Mesenchymal stem cell (in vitro differentiated cells and primary cell): Measurements from ENCODE around the gene ZNF837.
"Not testable (repeated sequence)": the region's sequence is repeated elsewhere in the genome, so short reads cannot be mapped to it uniquely, and the experiment has no call there.

Experiments used
- DNase-seq: peaks from one replicate; pipeline ENCODE4 v3.0.0-alpha.2; 2013
- H2AFZ ChIP-seq: one replicate; pipeline ENCODE4 v1.6.1; 2013; ENCODE audit warnings: low read depth, mild to moderate bottlenecking, control low read depth, inconsistent platforms, low read length, moderate library complexity
- H2AK5ac ChIP-seq: 2 replicates; pipeline ENCODE4 v1.6.1; 2013; ENCODE audit warnings: low read length, moderate library complexity, mild to moderate bottlenecking, inconsistent platforms; ENCODE audit not compliant: severe bottlenecking
- H2BK120ac ChIP-seq: one replicate; pipeline ENCODE4 v1.6.1; 2013; ENCODE audit warnings: low read depth, mild to moderate bottlenecking, inconsistent platforms, low read length, moderate library complexity
- H2BK12ac ChIP-seq, 2 experiments: one replicate each; pipeline ENCODE4 v1.6.1; 2013; ENCODE audit warnings: inconsistent platforms in 2 of 2, low read length in 2 of 2, mild to moderate bottlenecking in 2 of 2, moderate library complexity in 2 of 2, control low read depth in 1 of 2
- H2BK15ac ChIP-seq: one replicate; pipeline ENCODE4 v1.6.1; 2013; ENCODE audit warnings: mild to moderate bottlenecking, low read depth, inconsistent platforms; ENCODE audit not compliant: poor library complexity, severe bottlenecking
- H2BK5ac ChIP-seq: 2 replicates; pipeline ENCODE4 v1.6.1; 2013; ENCODE audit warnings: low read depth, mild to moderate bottlenecking, low read length, control low read depth, inconsistent platforms; ENCODE audit not compliant: poor library complexity, severe bottlenecking
- H3K14ac ChIP-seq, 2 experiments: one replicate each; pipeline ENCODE4 v1.6.1; 2013; ENCODE audit warnings: inconsistent platforms in 2 of 2, low read length in 2 of 2, control low read depth in 1 of 2, mild to moderate bottlenecking in 1 of 2, moderate library complexity in 1 of 2
- H3K18ac ChIP-seq, 2 experiments: one replicate each; pipeline ENCODE4 v1.6.1; 2013; ENCODE audit warnings: inconsistent platforms in 2 of 2, low read length in 2 of 2, control low read depth in 1 of 2, low read depth in 1 of 2, mild to moderate bottlenecking in 1 of 2
- H3K23ac ChIP-seq, 2 experiments: one replicate each; pipeline ENCODE4 v1.6.1; 2013; ENCODE audit warnings: inconsistent platforms in 2 of 2, low read length in 2 of 2, mild to moderate bottlenecking in 2 of 2, moderate library complexity in 2 of 2, control low read depth in 1 of 2
- H3K27ac ChIP-seq: 2 replicates; pipeline ENCODE4 v1.5.1; 2013; ENCODE audit warnings: mild to moderate bottlenecking, moderate library complexity, low read length, control low read depth, inconsistent platforms; ENCODE audit not compliant: poor library complexity, severe bottlenecking
- H3K27me3 ChIP-seq, 2 experiments: 2 replicates each; pipeline versions ENCODE4 v1.6.1 to v1.7.0; 2013; ENCODE audit warnings: low read length in 2 of 2, mild to moderate bottlenecking in 2 of 2, moderate library complexity in 2 of 2, control low read depth in 1 of 2, inconsistent platforms in 1 of 2; ENCODE audit not compliant: control insufficient read depth in 1 of 2, insufficient read depth in 1 of 2
- H3K36me3 ChIP-seq, 2 experiments: 2 replicates each; pipeline versions ENCODE4 v1.6.1 to v1.7.0; 2013; ENCODE audit warnings: low read length in 2 of 2, control low read depth in 1 of 2, inconsistent platforms in 1 of 2, low read depth in 1 of 2, mild to moderate bottlenecking in 1 of 2; ENCODE audit not compliant: insufficient read depth in 2 of 2, control insufficient read depth in 1 of 2
- H3K4ac ChIP-seq, 2 experiments: one replicate each; pipeline ENCODE4 v1.6.1; 2013; ENCODE audit warnings: inconsistent platforms in 2 of 2, low read length in 2 of 2, mild to moderate bottlenecking in 2 of 2, moderate library complexity in 2 of 2, control low read depth in 1 of 2, low read depth in 1 of 2
- H3K4me1 ChIP-seq: 2 replicates; pipeline ENCODE4 v1.6.1; 2013; ENCODE audit warnings: low read depth, low read length, control low read depth; ENCODE audit not compliant: control insufficient read depth, insufficient read depth
- H3K4me2 ChIP-seq: 2 replicates; pipeline ENCODE4 v1.6.1; 2013; ENCODE audit warnings: low read length, mild to moderate bottlenecking, inconsistent platforms; ENCODE audit not compliant: poor library complexity, severe bottlenecking
- H3K4me3 ChIP-seq, 2 experiments: 2 replicates each; pipeline versions ENCODE4 v1.5.1 to v1.7.0; 2013; ENCODE audit warnings: low read length in 2 of 2, mild to moderate bottlenecking in 2 of 2, control low read depth in 1 of 2, low read depth in 1 of 2; ENCODE audit not compliant: insufficient read depth in 1 of 2
- H3K79me1 ChIP-seq: replicated peaks from 2 replicates; pipeline ENCODE4 v1.6.1; 2013; ENCODE audit warnings: mild to moderate bottlenecking, control low read depth, low read length, inconsistent platforms; ENCODE audit not compliant: poor library complexity, severe bottlenecking
- H3K9ac ChIP-seq: 2 replicates; pipeline ENCODE4 v1.7.0; 2013; ENCODE audit warnings: mild to moderate bottlenecking, low read length, moderate library complexity
- H3K9me3 ChIP-seq: 2 replicates; pipeline ENCODE4 v1.7.0; 2013; ENCODE audit warnings: mild to moderate bottlenecking, low read length; ENCODE audit not compliant: control insufficient read depth
- H4K8ac ChIP-seq: one replicate; pipeline ENCODE4 v1.6.1; 2013; ENCODE audit warnings: inconsistent platforms, mild to moderate bottlenecking, low read length, moderate library complexity
- H4K91ac ChIP-seq: one replicate; pipeline ENCODE4 v1.6.1; 2013; ENCODE audit warnings: mild to moderate bottlenecking, low read length, inconsistent platforms
- WGBS: methylation state at CpG from one replicate; pipeline ENCODE4 v1.1.7; 2013; ENCODE audit warnings: mixed read lengths; 5-methylcytosine and 5-hydroxymethylcytosine counted together

ZNF837 gene

DNA sequence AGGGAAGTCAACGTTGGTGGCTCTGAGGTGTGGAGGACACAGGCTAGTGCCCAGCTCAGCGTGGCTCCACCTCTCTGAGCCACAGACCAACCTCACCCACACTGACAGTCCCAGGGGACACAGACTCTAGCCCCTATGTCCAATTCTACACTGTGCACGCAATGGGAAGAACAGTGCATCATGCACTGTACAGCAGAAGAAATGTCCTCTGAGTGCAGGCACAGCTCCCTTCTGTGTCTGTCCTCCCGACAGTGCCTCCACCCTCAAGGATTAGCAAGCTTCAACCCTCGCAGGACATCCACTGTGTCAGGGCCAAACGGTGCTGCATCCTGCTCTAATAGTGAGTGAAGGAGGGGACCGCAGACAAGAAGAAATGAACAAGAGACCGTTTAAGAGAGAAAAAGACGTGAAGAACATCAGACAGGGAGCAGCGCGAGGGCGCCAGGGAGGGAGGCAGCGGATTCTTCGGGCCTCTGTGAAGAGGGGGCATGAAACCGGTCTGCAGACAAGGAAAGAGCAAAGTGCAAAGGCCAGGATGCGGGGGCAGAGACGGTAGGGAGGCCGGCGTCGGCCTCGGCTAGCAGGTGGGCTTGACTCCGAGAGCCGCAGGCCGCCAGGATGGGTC is 681 bp downstream of the ZNF837 start:
- H3K27me3 ChIP-seq, result no peaks in the 10 kb centered on the region
- H2BK5ac ChIP-seq, result no peak overlapping the region
- H2BK120ac ChIP-seq, result no peak overlapping the region
- H3K4ac ChIP-seq, result peak overlapping the region; percentile 0 to 68
- peak overlapping the region; percentile 77 to 86 for H3K4me3 ChIP-seq
- H3K27ac ChIP-seq, result peak overlapping the region; percentile 64
- H2BK15ac ChIP-seq, result peak overlapping the region; percentile 38
- no peak overlapping the region for H2BK12ac ChIP-seq
- H2AFZ ChIP-seq, result peak overlapping the region; percentile 86
- peaks cover 33% of the 10 kb centered on the region for H3K4me1 ChIP-seq
- H3K14ac ChIP-seq, result no peak overlapping the region
- peak overlapping the region; percentile 95 for H3K9ac ChIP-seq
- peak overlapping the region; percentile 45 for H3K4me2 ChIP-seq
- peak overlapping the region; percentile 60 to 75 for H3K18ac ChIP-seq
- no peaks in the 10 kb centered on the region for H3K9me3 ChIP-seq
- H4K8ac ChIP-seq, result peak overlapping the region; percentile 82
- no peak for DNase-seq
- H3K36me3 ChIP-seq, result peaks cover 0 to 10% of the 10 kb centered on the region in 2 experiments
- H4K91ac ChIP-seq, result peak overlapping the region; percentile 0
- H3K79me1 ChIP-seq, result peaks cover 37% of the 10 kb centered on the region
- 13% methylated on average over 24 of the region's 24 CpGs for WGBS
- no peak overlapping the region for H2AK5ac ChIP-seq
- no peak overlapping the region for H3K23ac ChIP-seq

DNA sequence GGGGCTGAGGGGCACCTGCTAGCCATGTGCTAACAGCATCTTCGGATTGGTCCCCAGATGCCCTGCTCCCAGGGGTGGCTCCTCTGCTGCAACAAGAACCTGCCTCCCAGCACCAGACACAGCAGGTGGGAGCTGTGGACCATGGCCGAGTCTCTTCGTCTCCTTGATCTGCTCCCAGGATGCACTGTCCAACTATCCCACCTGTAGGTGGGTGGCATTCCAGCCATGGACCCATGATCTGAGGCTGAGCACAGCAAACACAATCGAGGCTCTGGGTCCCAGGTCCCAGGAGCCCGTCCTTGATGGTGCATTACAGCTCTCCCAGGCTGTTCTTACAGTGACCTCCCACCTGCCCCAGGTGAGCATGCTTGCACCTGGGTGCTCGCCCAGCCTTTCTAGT is 1.6 kb downstream of the ZNF837 start:
- DNase-seq, result no peak
- Histone ChIP-seq H3K14ac (no peak overlapping the region), H3K23ac (no peak overlapping the region), H3K4me1 (peaks cover 26% of the 10 kb centered on the region), H2BK12ac (no peak overlapping the region), H3K27ac (no peak overlapping the region), H3K4me2 (no peak overlapping the region), H3K4me3 (peak overlapping the region in 1 of 2 experiments; percentile 86), H3K18ac (no peak overlapping the region), H2BK120ac (no peak overlapping the region), H2BK15ac (no peak overlapping the region), H2AK5ac (no peak overlapping the region), H3K27me3 (no peaks in the 10 kb centered on the region), H4K91ac (no peak overlapping the region), H3K36me3 (peaks cover 0 to 10% of the 10 kb centered on the region in 2 experiments), H3K9me3 (no peaks in the 10 kb centered on the region), H3K9ac (no peak overlapping the region), H3K79me1 (peaks cover 36% of the 10 kb centered on the region), H2AFZ (no peak overlapping the region), H3K4ac (no peak overlapping the region), H2BK5ac (no peak overlapping the region), H4K8ac (peak overlapping the region; percentile 79)
- 93% methylated on average over 6 of the region's 6 CpGs for WGBS

DNA sequence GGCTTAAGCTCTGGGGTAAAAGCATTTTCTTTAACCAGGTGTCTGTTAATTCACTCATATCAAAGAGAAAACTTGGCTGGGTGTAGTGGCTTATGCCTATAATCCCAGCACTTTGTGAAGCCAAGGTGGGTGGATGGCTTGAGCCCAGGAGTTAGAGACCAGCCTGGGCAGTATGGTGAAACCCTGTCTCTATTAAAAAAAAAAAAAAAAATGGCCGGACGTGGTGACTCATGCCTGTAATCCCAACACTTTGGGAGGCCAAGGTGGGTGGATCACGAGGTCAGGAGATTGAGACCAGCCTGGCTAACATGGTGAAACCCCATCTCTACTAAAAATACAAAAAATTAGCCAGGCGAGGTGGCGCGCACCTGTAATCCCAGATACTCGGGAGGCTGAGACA is 4.1 kb downstream of the ZNF837 start:
- H2AK5ac ChIP-seq, H4K8ac ChIP-seq, H3K9ac ChIP-seq, H2AFZ ChIP-seq, H3K4me3 ChIP-seq, H3K9me3 ChIP-seq, H4K91ac ChIP-seq, H2BK15ac ChIP-seq, H3K14ac ChIP-seq, H2BK12ac ChIP-seq, H2BK120ac ChIP-seq, H3K36me3 ChIP-seq, H3K23ac ChIP-seq, H3K18ac ChIP-seq, H3K27me3 ChIP-seq, H3K4ac ChIP-seq, H3K4me2 ChIP-seq, H2BK5ac ChIP-seq: not testable (repeated sequence)
- peak overlapping the region; percentile 22 for H3K27ac ChIP-seq
- peak; percentile 44 for DNase-seq
- H3K79me1 ChIP-seq, result peaks cover 25% of the 10 kb centered on the region
- WGBS, result 75% methylated on average over 7 of the region's 7 CpGs
- H3K4me1 ChIP-seq, result peaks cover 18% of the 10 kb centered on the region

GRCh38 chr19:58374200-58374599 is 6.6 kb downstream of the ZNF837 start:
- Histone ChIP-seq H3K9me3 (no peaks in the 10 kb centered on the region), H3K9ac (no peak overlapping the region), H2BK15ac (no peak overlapping the region), H3K14ac (no peak overlapping the region), H2BK12ac (no peak overlapping the region), H2BK120ac (no peak overlapping the region), H3K36me3 (peaks cover 0 to 6% of the 10 kb centered on the region in 2 experiments), H3K18ac (no peak overlapping the region), H3K4me2 (no peak overlapping the region), H3K27ac (no peak overlapping the region), H3K27me3 (no peaks in the 10 kb centered on the region), H3K4me3 (no peak overlapping the region), H2AFZ (no peak overlapping the region), H2BK5ac (no peak overlapping the region), H3K23ac (no peak overlapping the region), H4K8ac (no peak overlapping the region), H2AK5ac (no peak overlapping the region), H3K4ac (no peak overlapping the region), H4K91ac (no peak overlapping the region), H3K79me1 (peaks cover 20% of the 10 kb centered on the region), H3K4me1 (peaks cover 6% of the 10 kb centered on the region)
- peak; percentile 44 for DNase-seq
- 77% methylated on average over 3 of the region's 4 CpGs for WGBS
